KG1 (cell line): ENCODE measurements around the gene HLA-DMB.

Experiments used
- DNase-seq: peaks from one replicate; lab custom pipeline; 2025; lab: John Stamatoyannopoulos, UW

The HLA-DMB gene

DNA sequence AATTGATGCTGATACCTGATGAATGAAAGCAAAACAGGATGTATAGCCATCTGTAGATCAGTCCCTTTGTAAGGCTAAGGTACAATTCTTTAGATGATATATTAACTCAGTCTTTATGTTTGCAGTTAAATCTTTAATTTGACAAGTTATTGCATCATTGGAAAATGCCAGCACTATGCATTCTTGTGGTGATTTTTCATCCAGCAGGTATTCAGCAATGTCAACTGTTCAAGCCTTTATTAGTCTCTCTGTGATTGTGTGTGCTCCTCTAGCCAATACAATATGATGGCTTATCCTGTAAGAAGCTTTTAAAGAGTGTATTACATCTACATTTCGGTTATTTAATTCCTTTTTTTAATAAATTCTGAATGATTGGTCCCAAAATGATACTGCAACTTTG, 34.3 kb downstream of the HLA-DMB start:
- DNase-seq, result no peak

DNA sequence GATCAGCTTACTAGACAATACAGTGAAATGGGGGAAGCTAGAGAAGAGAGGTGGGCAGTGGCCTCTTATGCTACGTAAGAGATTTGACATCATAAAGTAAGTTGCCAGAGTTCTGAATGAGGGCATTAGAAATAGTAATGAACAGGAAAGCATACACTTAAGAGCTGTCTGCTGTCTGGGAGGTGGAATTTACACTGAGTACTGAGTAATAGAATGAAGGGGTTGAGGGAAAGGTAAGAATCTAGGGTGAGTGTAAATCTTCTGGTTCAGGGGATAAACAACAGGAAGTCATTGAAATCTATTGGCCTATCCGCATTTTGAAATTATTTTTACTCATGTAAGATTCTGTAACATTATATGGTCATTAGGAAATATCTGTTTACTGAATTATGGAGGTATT, 35.8 kb downstream of the HLA-DMB start:
- no peak for DNase-seq

DNA sequence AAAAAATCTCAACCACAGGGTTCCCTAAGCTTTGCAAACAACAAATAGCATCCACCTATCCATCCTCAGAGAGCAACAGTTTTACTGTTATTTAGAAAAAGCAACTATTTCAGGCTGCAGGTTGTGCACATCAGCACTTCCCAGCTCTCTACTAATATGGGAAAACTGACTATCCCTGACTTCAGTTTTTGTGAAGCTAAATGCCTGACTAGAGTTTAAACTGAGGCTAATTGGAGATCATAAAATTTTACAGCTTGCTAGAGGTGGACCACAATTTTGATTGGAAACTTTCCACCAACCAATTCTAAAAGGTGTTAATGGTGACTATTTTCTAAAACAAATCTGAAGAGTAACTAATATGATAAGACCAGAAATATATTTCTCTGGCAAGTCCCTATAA, 36.9 kb downstream of the HLA-DMB start:
- no peak for DNase-seq

DNA sequence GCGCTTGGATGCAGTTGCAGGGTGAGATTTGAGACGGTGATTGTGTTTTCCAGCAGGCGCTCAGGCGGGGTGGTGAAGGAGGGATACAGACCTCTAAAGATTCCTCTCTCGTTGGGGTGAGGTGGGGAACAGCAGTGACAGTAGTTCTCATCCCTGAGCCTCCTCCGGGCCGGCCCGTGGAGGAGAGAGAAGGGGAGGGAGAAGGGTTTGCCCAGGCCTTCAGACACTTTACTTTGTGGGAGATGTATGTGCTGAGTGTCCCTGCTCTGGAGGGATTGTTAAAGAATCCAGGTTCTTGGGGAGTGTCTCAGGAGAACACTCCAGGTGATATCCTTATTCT, 45.9 kb downstream of the HLA-DMB start:
- DNase-seq, result no peak

DNA sequence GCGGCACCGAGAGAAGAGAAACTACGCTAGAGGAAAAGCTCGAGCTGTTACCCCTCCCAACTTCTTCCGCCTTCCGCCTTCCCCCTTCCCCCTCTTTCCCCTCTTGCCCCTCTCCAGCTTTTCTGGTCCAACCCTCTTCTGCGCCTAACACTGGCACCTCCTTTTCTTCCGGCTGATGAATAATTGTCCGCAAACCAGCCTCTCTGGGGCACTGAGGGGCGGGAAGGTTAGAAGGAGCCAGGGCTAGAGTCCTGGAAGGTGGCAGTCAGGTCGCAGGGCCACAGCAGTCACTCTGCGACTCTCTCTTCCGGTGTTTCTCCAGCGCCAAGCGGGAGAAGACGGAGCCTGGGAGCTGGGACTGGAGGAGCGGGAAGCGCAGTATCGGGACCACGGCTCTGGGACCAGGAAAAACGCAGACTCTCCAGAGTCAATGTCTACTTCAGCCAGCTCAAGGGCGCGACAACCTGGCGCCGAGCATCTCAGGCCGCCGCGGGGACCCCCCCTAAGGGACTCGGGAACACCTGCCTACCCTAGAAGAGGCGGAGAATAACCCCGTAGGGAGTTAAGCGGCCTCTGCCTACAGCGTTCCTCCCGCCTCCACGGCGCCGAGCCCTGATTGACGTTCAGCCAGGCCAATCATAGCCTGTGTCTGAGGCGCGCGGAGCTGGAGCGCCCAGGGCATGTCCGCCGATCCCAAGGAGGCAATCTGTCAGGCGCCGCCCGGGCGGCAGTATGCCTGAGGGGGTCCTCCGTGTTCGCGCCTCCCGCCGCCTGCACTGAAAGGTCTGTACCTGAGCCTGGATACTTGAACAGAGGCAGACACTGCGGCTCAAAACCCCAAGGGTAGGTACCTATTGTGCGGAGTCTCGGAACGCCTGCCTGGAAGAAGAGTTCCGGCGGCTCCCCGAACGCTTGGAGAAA, 46.5 kb downstream of the HLA-DMB start:
- peak; percentile 83 for DNase-seq

DNA sequence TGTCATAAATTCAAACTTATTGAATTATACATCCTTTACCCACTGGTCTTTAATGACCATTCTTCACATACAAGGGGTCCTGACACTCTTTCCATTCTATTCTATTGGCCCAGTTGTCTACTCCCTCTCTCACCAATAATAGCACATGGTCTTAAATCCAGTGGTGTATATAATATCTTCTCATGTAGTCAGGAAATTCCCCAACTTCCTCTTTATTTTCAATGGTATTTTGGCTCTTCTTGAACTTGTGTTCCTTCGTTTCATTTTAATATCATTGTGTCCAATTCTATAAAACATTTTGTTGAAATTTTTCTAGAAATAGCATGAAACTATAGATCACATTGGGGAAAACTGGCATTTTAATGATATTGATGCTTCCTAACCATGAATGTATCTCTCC, 50.0 kb downstream of the HLA-DMB start:
- no peak for DNase-seq

DNA sequence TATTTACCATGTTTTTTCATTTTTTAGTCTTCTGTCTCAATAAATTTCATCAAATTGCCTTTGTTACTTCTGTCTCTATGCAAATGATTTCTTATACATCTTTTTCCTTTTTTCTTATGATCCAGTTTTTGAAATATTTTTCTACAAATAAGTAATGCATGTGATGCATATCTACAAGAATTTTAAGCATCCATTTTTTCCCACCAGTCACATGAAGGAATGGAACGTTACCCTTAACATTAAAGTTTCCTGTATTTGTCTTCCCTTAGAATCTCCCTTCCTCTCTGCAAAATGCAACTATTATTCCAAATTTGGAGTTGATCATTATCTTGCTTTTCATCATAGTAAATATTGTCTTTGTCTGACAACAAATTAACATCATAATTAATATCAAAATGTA, 51.3 kb downstream of the HLA-DMB start:
- DNase-seq, result no peak

DNA sequence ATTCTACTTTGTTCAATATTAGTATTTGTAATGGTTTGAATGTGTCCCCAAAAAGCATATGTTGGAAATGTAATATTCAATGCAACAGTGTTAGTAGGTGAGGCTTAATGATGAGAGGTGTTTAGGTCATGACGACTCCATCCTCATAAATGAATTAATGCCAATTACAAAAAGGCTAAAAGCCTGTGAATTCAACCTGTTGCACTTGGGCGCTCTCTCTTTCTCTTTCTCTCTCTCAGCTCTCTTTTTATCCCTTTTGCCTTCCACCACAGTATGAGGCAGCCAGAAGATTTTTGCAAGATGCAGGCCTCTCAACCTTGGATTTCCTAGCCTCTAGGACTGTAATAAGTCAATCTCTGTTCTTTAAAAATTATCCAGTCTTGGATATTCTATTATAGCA, 52.3 kb downstream of the HLA-DMB start:
- DNase-seq, result no peak

DNA sequence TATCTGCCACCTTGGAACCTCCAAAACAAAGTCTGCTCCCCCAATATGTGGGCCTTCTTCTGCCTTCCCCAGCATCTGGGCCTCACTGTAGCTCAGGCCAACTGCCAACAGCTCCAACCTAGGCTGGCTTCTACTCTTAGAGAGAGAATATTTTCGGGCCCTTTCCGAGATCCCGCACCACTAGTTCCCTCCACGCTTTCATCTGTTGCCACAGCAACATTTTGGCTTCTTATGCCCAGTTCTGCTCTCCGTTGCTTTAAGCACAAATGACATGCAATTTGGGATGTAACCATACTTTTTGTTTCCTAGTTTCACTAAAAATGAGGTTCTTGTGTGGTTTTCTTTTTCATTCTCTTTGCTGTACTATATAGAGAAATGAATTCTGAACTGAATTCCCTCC, 53.2 kb downstream of the HLA-DMB start:
- no peak for DNase-seq

DNA sequence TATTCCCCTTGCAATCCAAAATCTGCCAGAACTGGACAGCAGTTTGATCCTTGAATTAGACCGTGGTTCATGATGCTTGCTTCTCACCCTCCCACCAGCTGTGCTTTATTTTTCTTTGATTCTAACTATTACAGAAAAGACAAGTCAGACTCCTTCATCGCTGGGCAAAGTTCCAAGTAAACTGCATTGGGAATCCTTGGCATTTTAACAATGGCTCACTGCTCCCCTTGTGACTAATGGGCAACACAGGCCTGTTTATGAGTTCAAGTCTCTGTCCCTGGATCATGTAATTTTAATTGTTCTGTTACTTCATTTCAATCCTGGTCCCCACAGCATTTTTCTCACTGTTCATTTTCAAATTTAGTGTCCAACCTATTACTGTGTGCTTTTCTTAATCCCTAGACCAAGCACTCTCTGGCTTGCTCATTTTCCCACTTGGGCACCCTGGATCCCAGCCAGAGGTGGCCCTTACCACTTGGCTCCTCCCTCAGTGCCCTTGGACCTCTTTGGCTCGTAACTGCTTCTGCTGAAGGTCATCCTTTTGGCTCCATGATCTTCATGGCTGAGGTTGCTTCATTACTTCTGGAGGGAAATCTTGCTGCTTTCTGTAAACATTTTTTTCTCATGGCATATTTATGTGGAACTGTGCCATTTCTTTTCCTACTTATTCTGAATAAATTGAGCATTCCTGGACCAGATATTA, 54.0 kb downstream of the HLA-DMB start:
- DNase-seq, result no peak

DNA sequence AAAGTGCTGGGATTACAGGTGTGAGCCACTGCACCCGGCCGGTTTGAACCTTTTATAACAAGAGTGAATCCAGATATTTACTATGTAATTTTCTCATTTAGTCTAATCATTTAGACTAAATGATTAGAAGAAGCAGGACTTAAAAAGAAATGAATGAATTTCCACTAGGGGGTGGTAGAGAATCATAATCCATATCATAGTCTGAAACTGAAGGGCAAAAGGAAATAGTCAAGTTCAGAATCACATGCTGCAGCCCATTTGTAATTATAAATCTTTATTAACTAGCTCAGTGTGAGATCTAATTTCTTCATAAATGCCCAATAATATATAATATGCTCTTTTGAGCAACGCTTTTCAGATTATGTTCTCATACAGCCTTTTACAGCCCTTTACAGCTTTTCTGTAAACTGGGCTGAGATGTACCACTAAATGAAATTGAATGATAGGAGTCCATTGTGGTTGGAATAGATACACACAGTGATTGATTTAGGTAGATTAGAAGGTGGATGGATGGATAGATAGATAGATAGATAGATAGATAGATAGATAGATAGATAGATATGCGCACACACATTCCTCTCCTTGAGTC, 55.0 kb downstream of the HLA-DMB start:
- DNase-seq, result peak; percentile 55
